NCI-H446 treated with DMSO at 0.1 percent for 48 hours (cell line): Measurements from ENCODE around the gene PLPP1.
"Not testable (repeated sequence)": the region's sequence is repeated elsewhere in the genome, so short reads cannot be mapped to it uniquely, and the experiment has no call there.

Experiments
- DNase-seq: peaks from one replicate; lab custom pipeline; 2025; lab: John Stamatoyannopoulos, UW

Gene PLPP1

GRCh38 chr5:55546947-55547346 lies 12.2 kb upstream of the PLPP1 start:
- no peak for DNase-seq

GRCh38 chr5:55544341-55544740 lies 9.6 kb upstream of the PLPP1 start:
- no peak for DNase-seq

- no peak for DNase-seq
Observed at GRCh38 chr5:55541056-55541635, 6.4 kb upstream of the PLPP1 start.

GRCh38 chr5:55540525-55540924 lies 5.8 kb upstream of the PLPP1 start:
- no peak for DNase-seq

GRCh38 chr5:55540024-55540423 lies 5.3 kb upstream of the PLPP1 start:
- DNase-seq: no peak

- no peak for DNase-seq
Observed at GRCh38 chr5:55538661-55539060, 3.9 kb upstream of the PLPP1 start.

GRCh38 chr5:55537315-55537714 lies 2.6 kb upstream of the PLPP1 start:
- not testable (repeated sequence) for DNase-seq

GRCh38 chr5:55535199-55535905 lies 588 bp upstream of the PLPP1 start:
- no peak for DNase-seq

GRCh38 chr5:55533521-55534435 lies 986 bp downstream of the PLPP1 start:
- peak; percentile 28 for DNase-seq

GRCh38 chr5:55530669-55531068 lies 4.1 kb downstream of the PLPP1 start:
- no peak for DNase-seq

GRCh38 chr5:55524816-55525215 lies 9.9 kb downstream of the PLPP1 start:
- DNase-seq: no peak

- no peak for DNase-seq
Observed at GRCh38 chr5:55523293-55523692, 11.5 kb downstream of the PLPP1 start.

GRCh38 chr5:55521881-55522280 lies 12.9 kb downstream of the PLPP1 start:
- no peak for DNase-seq

GRCh38 chr5:55520117-55520839 lies 14.5 kb downstream of the PLPP1 start:
- DNase-seq: no peak

GRCh38 chr5:55518831-55519390 lies 15.9 kb downstream of the PLPP1 start:
- no peak for DNase-seq

- DNase-seq: no peak
Observed at GRCh38 chr5:55517804-55518203, 17.0 kb downstream of the PLPP1 start.

- no peak for DNase-seq
Observed at GRCh38 chr5:55511010-55511409, 23.8 kb downstream of the PLPP1 start.

- no peak for DNase-seq
Observed at GRCh38 chr5:55510523-55510880, 24.3 kb downstream of the PLPP1 start.

GRCh38 chr5:55509796-55510522 lies 24.8 kb downstream of the PLPP1 start:
- no peak for DNase-seq

- DNase-seq: no peak
Observed at GRCh38 chr5:55509097-55509496, 25.7 kb downstream of the PLPP1 start.

- no peak for DNase-seq
Observed at GRCh38 chr5:55507574-55507973, 27.2 kb downstream of the PLPP1 start.
